ENCODE data around the gene MRPL28. TPM values are rescaled to one million over a fixed set of nuclear protein-coding genes. Genes with fewer than 3 reads are reported as not detected.
"Not testable (repeated sequence)": the region's sequence is repeated elsewhere in the genome, so short reads cannot be mapped to it uniquely, and the experiment has no call there.

Gene MRPL28
- total RNA-seq, 1 donor from 2014 or later, result 52.9 TPM

GRCh38 chr16:340370-341091 lies 29.8 kb downstream of the MRPL28 start:
- no peak for DNase-seq (ENCODE audit: low spot score)

DNA sequence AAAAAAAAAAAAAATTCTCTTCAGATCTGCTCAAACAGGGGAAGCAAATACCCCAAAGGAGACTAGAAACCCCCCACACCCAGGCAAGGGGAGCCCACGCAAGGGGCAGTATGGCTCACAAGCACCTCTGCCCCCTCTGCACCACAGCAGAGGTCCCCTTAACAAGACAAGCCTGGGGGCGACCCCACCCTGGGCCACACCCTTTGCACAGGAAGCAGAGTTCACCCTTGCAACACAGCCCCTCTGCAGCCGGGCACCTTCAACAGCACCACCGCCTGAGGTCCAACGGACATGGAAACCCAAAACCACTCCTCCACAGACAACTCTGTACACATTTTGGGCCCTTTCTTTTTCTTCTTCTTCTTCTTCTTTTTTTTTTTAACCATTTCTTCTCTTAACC lies 30.7 kb downstream of the MRPL28 start:
- DNase-seq (ENCODE audit: low spot score), result no peak

GRCh38 chr16:337975-338575 lies 32.3 kb downstream of the MRPL28 start:
- no peak for DNase-seq (ENCODE audit: low spot score)

DNA sequence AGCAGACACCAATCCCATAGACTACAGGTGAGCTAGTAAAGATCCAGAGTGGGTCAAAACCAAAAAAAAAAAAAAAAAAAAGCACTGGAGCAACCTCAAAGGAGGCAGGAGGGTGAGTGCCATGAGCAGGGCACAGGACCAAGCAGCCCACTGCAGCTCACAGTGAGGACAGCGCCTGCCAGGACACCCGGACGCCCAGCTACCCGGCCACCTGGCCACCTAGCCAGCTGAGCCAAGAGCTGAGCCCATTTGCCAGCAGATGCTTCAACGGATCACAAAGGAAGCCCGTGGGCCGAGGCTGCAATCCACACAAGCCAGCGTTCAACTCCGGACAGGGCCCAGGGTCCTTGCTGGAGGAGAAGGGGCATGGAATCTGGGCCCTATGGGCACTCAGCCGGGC lies 32.9 kb downstream of the MRPL28 start:
- no peak for DNase-seq (ENCODE audit: low spot score)

DNA sequence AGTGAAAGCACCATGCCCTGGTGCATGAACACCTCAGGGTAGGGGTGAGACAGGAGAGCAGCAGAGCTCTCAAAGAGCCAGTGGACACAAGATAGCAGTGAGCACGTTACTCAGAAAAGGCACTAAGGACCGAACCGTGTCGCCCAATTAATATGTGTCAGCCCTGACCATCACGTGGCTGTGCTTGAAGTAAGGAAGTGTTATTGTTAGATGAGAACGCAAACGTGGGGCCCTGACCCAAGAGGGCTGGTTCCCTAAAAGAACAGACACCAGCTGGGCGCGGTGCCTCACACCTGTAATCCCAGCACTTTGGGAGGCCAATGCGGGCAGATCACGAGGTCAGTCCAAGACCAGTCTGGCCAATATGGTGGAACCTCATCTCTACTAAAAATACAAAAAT lies 34.1 kb downstream of the MRPL28 start:
- no peak for DNase-seq (ENCODE audit: low spot score)

DNA sequence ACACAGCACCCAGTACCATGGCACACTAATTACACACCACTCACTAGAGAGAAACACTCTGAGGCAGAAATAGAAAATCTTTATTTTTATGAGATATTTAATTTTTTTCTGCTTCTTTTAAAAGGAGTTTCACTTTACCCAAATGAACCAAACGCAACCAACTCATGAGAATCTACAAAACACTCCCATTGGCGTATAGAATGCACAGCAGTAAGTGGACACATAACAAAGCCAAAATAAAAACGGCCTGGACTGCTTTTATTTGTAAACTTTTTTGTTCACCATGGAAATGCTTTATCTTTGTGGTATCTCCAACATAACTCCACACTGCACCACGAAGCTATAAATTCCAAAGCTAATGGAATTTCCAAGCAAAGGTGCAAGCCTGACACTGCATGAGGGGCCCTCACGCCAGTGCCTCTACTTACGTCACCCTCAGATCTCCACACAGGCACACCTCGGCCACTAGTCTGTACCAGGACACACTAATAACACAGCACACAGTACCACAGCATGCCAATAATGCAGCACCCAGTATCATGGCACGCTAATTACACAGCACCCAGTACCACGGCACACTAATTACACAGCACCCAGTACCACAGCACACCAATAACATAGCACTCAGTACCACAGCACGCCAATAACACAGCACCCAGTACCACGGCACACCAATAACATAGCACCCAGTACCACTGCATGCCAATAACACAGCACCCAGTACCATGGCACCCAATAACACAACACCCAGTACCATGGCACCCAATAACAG lies 35.3 kb downstream of the MRPL28 start:
- DNase-seq (ENCODE audit: low spot score), result not testable (repeated sequence)

DNA sequence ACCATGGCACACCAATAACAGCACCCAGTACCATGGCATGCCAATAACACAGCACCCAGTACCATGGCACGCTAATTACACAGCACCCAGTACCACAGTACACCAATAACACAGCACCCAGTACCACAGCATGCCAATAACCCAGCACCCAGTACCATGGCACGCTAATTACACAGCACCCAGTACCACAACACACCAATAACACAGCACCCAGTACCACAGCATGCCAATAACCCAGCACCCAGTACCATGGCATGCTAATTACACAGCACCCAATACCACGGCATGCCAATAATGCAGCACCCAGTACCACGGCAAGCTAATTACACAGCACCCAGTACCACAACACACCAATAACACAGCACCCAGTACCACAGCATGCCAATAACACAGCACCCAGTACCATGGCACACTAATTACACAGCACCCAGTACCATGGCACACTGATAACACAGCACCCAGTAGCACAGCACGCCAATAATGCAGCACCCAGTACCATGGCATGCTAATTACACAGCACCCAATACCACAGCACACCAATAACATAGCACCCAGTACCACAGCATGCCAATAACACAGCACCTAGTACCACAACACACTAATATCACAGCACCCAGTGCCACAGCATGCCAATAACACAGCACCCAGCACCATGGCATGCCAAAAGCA lies 36.0 kb downstream of the MRPL28 start:
- DNase-seq (ENCODE audit: low spot score), result not testable (repeated sequence)

GRCh38 chr16:333406-334094 lies 36.8 kb downstream of the MRPL28 start:
- no peak for DNase-seq (ENCODE audit: low spot score)

DNA sequence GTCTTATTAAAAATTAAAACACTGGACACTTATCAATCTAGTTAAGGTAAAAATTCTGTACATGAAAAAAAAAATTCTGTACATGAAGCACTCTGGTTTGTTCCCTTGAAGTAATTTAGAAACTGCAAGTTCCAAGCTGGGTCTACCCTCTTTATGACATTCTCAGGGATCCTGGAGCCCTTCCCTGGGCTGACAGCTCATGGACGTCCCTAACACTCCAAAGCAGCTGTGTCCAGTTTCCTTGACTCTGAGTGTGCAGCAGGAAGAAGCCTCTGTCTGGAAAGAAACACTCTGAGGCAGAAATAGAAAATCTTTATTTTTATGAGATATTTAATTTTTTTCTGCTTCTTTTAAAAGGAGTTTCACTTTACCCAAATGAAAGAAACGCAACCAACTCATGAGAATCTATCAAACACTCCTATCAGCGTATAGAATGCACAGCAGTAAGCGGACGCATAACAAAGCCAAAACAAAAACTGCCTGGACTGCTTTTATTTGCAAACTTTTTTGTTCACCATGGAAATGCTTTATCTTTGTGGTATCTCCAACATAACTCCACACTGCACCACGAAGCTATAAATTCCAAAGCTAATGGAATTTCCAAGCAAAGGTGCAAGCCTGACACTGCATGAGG lies 39.0 kb downstream of the MRPL28 start:
- not testable (repeated sequence) for DNase-seq (ENCODE audit: low spot score)

DNA sequence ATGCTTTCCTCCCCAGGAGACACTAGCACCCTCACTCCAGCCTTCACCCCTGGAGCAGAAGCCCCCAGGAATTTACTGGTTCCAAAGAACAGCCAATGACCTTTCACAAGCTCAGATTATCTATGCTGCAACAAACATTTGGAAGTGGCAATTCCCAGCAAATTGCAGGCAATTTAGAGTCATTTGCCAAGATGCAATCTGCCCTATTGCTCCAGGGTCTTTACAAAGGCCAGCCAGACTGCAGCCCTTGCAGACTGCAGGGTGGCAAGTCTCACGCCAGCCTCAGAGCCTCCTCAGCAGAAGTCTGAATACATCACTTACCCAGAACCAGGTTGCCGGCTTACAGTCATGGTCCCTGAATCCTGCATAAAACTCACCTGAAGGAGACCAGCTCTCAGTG lies 39.6 kb downstream of the MRPL28 start:
- no peak for DNase-seq (ENCODE audit: low spot score)

- no peak for DNase-seq (ENCODE audit: low spot score)
Observed at GRCh38 chr16:325375-326145, 44.8 kb downstream of the MRPL28 start.

- DNase-seq (ENCODE audit: low spot score), result peak; percentile 17
Observed at GRCh38 chr16:324451-325334, 45.6 kb downstream of the MRPL28 start.

- no peak for DNase-seq (ENCODE audit: low spot score)
Observed at GRCh38 chr16:324201-324450, 46.2 kb downstream of the MRPL28 start.

DNA sequence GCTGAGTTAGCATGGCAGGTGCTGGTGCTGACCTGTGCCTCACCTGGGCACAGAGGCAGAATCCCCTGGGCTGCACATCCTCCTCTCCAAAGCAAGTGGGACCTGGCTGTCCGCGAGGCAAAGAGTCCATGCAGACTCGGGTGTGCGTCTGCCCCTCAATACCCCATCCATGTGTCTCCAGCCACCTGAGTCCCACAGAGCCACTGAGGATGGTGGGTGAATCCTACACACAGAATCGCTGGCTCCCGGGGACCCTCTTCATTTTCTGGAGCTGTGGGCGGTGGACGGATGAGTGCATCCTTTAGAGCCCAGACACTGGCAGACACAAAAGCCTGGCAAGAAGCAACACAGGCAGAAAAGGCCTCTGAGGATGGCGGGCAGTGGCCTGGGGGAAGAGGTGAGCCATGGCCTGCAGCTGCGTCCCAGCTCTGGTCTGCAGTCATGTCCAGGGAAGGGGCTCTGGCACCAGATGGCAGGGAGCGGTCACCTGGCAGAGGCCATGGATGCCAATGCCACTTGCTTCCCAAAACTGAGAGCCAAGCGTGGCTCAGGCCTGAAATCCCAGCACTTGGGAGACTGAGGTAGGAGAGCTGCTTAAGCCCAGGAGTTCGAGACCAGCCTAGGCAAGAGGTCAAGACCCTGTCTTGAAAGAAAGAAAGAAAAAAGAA lies 47.7 kb downstream of the MRPL28 start:
- no peak for DNase-seq (ENCODE audit: low spot score)

DNA sequence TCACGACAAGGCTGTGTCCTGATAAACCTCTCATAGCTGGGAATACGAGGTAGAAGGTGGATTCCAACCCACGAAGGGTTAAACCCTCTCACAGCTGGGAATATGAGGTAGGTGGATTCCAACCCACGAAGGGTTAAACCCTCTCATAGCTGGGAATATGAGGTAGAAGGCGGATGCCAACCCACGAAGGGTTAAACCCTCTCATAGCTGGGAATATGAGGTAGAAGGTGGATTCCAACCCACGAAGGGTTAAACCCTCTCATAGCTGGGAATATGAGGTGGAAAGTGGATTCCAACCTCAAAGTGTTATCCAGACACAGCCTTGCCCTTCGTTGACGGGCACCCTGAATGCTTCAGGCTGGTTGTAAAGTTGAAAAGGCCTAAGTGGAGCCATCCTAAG lies 48.8 kb downstream of the MRPL28 start:
- no peak for DNase-seq (ENCODE audit: low spot score)

GRCh38 chr16:320206-320605 lies 50.1 kb downstream of the MRPL28 start:
- no peak for DNase-seq (ENCODE audit: low spot score)

- DNase-seq (ENCODE audit: low spot score), result no peak
Observed at GRCh38 chr16:318628-319027, 51.7 kb downstream of the MRPL28 start.

DNA sequence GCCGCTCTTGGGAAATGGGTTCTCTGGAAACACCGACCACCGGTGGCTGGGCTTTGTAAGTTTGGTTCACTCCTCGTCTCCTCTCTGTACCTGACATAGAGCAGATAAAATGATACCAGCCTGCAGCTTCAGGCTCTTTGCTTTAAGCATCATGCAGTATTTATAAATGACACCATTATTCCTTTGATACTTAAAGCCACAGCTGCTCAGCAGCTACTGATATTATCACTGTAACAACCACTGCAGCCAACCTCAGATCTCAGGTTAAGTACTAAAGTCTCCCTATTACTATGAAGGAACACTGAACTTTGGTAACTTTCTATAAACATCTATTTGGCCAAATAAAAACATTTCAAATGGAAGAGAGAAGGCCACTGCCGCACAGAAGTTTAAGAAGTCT lies 52.8 kb downstream of the MRPL28 start:
- no peak for DNase-seq (ENCODE audit: low spot score)

Measured in mucosa of gallbladder (tissue), 1 donor.